Right forelimb (tissue), 1 donor: ENCODE results near the gene EIF3M.
"Not testable (repeated sequence)": the region's sequence is repeated elsewhere in the genome, so short reads cannot be mapped to it uniquely, and the experiment has no call there.

Experiments used
- DNase-seq: peaks from one replicate; pipeline ENCODE4 v3.0.0-alpha.2; 2018

The EIF3M gene

DNA sequence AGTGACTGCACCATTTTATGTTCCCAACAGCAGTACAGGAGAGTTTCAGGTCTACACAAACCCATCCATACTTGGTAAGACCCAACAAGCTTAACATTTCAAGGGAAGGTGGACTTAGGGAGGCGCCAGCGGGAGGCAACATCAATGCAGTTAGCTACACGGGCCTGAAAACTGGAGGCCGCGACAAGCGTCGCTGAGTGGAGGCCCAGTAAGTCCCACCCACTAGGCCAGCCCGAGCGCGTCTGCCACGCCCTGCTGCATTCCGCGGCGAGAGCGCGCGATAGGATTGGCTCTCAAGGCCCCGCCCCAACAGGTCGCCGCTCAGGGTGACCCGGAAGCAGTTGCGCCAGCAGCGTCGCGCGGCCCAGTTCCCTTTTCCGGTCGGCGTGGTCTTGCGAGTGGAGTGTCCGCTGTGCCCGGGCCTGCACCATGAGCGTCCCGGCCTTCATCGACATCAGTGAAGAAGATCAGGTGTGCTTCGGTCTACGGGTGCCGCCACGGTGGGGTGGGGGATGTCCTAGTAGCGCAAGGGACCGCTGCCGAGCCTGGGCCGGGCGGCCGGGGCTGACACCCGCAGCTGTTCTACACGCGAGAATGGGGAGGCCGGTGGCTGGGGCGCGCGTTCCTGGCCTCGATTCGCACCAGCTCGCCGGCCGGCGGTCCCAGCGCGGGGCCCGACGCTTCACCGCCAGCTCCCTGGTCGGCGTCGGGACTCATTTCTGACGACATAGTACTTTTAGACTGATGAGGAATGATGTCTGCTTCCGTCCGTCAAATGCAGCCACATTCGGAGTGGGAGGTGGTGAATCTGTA is at the start of gene EIF3M:
Gene EIF3M, plus strand, starts transcription at position 373 of the 813 bp plus-strand sequence. Its CDS starts 57 bp downstream, at position 430.
- peak; percentile 97 for DNase-seq

DNA sequence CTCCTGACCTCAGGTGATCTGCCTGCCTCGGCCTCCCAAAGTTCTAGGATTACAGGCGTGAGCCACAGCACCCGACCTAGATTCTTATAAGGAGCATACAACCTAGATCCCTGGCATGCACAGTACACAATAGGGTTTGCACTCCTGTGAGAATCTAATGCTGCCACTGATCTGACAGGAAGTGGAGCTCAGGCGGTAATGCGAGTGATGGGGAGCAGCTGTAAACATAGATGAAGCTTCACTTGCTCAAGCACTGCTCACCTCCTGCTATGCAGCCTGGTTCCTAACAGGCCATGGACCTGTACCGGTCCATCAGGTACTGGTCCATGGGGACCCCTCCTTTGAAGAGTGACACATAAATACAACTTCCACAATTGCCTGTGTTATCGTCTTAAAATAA is 44.8 kb upstream of the EIF3M start:
- DNase-seq: no peak

DNA sequence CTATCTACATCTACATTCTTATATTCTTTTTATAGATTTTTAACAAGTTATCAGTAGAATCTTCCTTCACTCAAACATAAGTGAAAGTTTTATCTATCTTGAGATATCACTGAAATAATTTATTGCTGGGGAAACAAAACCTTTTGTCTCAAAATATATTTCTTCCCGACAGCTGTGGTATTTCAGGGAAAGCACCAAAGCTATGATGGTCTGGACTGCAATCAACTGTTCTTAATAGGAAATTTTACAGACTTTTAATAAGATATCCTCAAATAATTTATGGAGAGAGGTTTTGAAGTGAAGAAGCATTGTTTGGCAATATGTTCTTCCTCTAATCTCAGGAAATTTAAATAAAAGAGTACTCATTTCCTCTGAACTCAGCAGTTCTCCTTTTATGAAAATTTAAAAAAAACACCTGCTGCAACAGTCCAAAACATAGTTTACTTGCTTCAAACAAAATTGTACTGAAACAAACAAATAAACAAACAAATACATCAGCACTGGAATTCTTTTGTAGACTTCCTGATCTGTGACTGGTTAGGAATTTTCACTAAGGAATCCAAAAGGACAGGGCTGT is 33.9 kb upstream of the EIF3M start:
- DNase-seq: no peak

DNA sequence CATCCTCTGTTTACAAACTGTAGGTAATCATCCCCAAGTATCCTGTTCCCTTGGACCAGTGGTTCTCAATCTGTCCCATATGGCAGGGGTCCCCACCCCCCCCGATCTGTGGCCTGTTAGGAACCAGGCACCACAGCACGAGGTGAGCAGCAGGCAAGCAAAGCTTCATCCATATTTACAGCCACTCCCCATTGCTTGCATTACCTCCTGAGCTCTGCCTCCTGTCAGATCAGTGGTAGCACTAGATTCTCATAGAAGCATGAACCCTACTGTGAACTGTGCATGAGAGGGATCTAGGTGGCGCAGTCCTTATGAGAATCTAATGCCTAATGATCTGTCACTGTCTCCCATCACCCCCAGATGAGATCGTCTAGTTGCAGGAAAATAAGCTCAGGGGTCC is 33.4 kb upstream of the EIF3M start:
- no peak for DNase-seq

DNA sequence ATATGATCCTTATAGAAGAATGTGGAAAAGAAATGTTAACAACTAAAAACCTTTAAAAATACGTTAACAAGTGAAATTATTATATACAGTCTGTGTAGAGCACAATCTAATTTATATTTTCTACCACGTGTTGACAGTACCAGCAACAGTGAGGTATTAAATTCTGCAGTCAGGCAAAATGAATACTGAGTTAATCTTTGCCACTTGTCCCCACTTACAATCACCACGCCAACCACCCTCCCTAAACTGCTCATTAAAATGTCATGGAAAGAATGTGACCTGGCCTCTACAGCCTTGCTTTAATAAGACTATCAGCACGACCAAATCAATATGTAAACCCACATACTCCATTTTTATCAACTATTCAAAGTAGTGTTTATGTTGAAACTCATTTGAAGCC is 28.5 kb upstream of the EIF3M start:
- DNase-seq: no peak

DNA sequence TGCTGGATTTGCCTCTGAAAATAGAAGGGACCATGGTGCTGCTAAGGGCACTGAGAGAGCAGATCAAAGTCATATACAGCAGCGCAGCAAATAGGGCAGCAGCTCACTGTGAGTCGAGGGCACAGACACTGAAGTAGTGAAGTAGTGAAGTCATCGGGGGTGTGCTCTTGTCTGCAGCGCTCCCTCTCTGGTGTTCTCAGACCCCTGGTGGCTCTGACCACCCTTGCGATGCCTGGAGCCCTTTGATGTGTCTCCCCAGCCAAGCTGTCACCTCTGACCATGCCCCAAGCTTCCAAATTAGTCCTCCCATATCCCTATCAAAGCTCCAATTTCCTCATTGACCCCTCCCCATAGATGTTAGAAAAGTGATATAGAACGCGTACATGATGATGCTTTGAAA is 27.7 kb upstream of the EIF3M start:
- DNase-seq: no peak

DNA sequence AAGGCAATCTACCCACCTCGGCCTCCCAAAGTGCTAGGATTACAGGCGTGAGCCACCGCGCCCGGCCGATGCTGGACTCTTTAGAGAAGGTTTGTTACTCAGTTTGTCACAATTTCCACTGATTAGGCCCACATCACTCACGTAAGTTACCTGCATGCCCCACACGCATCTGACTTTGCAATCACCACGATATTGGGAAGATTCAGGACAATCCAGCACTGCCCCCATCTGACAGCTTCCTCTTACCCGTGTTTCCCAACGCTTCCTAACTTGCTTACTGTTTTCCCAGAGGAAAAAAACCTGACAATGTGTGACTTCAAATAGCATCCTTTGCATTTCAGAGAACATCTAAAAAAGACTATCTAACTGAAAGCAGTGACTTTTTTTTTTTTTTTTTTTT is 21.8 kb upstream of the EIF3M start:
- no peak for DNase-seq

DNA sequence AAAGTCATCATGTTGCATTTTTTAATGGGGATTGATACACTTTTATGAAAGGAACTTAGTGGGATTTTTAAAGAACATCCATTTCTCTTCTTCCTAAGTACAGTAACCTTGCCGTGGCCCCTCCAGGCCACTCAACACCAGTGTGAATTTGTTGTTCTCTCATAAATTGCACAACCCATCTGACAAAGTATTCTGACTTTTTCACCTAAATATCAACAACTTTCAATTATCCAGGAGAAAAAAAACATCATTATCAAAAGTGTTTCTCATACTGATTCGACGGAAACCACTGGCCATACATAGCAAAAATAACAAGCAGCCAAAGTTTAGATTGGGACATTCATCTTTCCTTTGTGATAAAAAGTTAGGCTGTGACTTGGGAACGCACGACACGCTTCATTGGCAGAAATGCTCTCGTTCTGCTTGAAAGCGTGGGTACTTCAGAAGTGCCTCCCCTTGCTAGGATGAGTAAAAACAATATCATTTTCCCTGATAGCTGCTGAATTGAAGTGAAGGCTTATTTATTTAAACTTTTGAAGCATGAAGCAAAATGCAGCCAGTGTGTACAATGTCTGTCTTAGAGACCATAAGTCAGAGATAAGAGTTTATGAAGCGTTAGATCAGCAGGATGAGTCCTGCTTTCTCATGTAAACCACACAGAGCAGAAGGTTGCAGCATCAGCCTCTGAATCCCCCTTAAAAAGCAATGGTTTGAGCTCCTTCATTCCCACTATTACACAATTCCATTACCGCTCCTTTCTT is 20.6 kb upstream of the EIF3M start:
- no peak for DNase-seq

DNA sequence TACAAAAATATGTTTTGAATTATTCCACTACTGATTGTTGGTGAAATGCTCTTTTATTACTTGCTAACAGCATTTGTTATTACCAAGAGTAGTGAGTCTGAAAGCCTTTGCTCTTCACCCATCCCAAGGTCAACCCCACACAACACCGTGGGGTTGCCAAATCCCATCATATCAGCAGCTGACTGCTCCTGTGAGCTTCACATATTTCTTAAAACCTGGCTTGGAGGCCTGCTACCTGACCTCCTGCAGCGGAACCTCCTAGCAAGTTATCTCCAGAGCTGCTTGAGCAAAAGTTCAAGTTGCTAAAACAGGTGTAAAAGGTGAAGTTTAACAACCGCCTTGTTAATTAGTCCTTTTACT is 20.1 kb upstream of the EIF3M start:
- no peak for DNase-seq

DNA sequence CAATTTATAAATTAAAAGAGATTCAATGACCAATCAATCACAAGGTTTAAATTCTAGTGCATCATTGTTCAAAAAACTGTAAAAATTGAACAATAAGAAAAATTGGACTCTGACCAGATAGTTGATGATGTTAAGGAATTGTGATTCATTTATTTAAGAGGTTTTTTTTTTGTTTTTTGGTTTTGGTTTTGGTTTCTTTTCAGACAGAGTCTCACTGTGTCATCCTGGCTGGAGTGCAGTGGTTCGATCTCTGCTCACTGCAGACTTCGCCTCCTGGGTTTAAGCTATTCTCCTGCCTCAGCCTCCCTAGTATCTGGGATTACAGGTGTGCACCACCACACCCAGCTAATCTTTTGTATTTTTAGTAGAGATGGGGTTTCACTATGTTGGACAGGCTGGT is 17.1 kb upstream of the EIF3M start:
- DNase-seq: no peak

DNA sequence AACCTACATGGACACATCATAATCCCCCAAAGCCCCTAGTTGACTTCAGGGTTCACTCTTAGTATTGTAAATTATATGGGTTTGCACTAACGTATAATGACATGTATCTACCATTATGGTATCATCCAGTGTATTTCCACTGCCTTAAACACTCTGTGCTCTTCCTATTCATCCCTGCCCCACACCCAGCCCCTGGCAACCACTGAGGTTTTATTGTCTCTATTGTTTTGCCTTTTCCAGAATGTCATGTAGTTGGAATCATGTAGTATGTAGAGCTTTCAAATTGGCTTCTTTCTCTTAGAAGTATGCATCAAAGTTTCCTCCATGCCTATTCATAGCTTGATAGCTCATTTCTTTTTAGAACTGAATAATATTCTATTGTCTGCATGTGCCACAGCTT is 16.5 kb upstream of the EIF3M start:
- no peak for DNase-seq

DNA sequence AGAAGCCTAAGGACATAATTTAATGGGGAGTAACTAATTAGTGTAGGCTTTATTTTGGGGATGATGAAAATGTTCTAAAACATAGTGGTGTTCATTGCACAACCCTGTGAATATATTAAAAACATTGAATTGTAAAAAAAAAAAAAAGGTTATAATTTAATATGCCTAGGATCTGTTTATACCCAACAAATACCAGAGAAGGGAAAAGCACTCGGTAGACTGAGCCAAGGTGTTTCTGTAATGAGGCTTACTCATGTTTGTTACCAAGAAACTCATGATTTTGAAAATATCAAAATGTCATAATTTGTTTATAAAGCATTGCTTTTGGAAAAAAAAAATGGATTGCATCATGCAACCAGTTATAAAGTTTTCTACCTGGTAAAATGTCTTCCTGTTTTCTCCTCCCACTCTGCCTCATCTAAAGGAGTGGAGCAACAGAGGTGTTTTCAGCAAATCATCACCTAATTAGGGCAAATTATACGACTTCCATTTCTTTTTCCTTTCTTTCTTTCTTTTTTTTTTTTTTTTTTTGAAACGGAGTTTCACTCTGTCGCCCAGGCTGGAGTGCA is 14.2 kb upstream of the EIF3M start:
- DNase-seq: no peak

DNA sequence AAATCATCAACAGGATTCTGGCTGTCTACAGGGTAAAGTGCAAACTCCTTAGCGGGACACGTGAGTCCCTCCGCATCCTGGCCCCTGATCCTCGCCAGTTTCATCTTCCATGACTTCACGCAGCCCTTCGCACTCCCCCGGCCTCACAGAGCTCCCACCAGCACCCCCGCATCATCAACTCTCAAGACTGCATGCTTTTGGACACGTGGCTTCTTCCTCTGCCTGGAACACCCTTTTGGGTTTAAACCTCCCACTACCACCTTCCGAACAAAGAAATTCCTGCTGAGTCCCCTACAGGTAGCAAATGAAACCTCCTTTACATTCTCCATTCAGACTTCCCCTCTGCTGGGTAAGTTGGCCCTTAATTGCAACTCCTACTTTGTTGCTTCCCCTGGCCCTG is 12.6 kb upstream of the EIF3M start:
- DNase-seq: no peak

DNA sequence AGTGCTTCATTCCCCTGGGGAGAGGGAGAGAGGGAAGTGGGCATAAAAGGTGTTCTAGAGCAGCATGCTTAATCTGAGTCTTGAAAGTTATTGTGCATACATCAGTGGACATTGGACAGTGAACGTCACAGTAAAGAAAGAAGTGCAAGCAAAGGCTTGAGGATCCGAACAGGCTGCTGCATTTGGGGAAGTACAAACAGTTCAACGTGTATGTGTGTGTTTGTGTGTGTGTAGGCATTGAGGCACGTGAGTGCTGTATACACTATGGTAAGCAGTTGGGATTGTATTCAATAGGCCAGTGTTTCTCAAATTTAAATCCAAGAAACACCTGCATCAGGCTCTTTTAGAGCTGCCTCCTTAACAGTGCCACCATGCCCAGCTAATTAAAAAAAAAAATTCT is 10.4 kb upstream of the EIF3M start:
- DNase-seq: no peak

DNA sequence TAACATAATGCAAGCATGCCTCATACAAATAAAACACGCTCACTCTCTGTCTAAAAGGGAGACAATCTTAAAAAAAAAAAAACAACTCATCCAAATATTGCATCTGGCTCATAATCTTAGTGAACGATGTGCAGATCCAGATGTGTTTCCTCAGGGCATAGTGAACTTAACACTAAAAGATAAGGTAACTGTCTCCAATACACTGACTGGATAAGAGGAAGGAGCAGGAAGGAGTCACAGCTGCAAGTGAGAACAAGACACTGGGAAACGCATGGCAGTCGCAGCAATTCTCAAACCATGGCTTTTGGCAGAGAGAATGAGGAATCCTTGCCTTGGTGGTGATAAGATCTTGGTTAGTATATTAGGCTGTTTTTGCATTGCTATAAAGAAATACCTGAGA is 9.2 kb upstream of the EIF3M start:
- no peak for DNase-seq

DNA sequence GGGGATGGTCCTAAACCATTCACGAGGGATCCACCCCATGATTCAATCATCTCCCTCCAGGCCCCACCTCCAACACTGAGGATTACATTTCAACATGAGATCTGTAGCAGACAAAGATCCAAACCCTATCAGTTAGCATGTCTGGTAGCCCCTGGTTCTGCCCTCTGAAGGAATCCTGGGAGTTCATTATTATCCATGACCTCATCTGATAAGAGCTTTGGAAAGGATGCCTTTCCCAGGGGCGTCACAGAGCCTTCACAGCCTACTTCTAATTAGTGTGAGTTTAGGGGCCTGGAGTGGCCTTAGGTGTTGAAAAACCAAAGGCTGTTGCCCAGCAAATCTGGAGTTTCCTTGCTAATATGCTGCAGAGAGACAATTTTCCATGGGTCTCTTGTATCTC is 8.6 kb upstream of the EIF3M start:
- no peak for DNase-seq

DNA sequence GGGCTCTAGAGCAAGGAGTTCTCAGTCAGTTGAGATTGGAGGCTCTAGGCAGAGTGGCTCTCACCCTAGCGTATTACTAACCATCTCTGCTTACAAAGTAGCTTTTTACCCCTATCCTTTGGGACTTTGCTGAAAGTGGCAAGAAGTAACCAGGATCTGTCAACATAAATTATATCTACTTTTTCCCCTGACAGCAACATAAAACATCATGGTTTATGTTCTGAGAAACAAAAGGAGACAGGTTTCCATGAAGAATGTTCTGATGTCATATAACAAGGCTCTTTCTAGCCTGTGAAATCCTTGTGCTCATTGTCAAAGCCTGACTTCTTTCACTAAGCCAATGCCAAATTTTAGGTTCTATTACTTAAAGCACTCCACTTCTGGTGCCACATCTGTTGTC is 7.2 kb upstream of the EIF3M start:
- DNase-seq: no peak

DNA sequence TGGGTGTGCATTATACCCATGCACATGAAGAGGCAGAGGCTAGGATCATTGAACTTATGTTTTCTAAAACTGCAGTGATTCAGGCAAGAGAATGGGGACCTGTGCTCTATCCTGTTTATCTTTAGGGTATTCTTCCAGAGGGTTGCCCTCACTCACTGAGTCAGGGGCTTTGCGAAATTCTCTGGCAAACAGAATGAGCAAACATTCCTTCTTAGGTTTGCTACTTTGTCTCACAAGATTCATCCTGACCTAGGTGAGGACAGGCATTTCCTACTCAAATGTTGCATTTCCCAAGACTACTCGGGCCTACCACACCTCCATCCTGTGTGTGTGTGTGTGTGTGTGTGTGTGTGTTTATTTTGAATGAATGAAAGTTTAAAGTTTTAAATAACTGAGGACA is 2.7 kb upstream of the EIF3M start:
- no peak for DNase-seq

DNA sequence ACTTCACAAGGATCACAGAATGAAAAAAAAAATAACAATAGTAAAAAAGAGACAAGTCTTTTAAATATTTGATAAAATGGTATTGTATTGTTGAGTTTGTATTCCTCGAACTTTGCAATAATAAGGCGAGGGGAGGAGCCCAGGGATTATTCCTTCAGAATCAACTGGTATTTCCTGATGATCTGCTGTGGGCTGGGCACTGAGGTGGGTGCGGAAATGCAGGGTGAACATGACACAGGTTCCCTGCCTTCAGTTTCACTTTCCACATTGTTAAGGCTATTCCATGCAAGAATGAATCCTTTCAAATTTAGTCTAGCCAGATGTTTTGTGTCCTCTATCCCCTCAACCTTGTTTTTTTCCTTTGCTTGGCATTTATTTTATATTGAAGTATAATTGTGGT is 2.1 kb upstream of the EIF3M start:
- no peak for DNase-seq

DNA sequence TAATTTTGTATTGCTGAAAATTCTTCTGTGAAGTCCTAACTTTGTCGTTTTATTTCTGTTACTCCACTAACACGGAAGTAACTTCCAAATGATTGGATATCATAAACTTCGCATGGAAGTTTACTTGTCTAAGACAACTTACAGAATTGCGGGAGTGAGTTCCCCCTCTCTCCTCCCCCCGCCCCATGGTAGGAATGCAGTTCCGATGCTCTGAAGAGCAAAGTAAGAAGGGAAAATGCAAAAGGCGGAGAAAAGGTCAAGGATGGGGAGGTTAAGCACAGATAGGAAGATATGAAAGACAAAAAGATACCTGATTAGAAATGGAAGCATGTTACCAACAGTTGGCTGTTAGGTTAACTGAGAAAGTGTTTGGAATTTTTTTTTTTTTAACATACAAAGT is 1.3 kb downstream of the EIF3M start:
- DNase-seq: no peak

DNA sequence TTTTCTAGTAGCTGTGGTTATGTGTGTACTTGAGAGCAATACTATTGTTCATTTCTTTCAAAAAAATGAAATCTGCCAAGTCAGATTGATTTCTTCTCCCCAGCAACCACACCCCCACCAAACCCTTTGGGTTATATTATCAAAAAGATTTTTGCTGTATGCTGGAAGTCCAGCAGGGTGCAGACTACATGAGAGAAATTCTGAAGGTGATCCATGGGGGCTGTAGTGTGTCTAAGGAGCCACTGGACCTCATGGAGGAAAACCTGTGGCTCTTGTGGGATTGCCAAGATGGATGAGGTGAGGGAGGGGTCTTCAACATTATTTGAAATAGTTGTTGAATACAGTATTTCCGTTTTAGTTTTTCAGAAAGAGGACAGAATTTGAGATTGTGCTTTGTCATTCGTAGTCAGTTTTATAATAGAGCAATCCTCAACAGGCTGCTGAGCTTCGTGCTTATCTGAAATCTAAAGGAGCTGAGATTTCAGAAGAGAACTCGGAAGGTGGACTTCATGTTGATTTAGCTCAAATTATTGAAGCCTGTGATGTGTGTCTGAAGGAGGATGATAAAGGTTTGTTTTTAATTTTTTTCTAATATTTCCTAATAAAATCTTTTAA is 3.1 kb downstream of the EIF3M start:
- no peak for DNase-seq

DNA sequence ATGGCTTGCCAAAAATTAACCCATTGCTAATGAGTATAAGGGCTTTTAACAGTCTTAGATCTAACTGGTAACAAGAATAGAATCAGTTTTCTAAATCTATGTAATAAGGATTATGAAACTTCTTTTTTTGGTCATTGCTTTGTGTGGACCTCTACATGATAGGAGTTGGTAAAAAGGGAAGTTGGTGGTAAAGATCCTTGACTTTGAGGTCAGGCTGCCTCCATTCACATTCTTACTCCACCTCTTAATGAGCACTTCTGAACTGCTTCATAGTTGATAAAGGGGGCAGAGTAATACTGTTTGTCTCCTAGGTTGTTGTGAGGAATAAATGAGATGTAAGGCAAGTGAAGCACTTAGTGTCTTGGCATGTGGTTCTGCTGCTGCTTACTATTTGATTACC is 10.6 kb downstream of the EIF3M start:
- no peak for DNase-seq

DNA sequence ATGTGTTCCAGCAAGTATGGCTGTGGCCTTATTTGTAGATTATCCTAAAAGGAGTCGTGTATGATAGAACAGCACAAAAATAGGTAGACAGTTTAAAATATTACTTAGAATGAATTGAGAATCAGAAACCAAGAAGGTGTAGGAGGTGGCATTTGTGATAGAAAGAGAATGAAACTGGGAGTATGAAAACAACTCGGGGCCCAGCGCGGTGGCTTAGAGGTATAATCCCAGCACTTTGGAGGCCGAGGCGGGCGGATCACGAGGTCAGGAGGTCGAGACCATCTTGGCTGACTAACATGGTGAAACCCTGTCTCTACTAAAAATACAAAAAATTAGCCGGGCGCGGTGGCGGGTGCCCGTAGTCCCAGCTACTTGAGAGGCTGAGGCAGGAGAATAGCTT is 12.5 kb downstream of the EIF3M start:
- not testable (repeated sequence) for DNase-seq

DNA sequence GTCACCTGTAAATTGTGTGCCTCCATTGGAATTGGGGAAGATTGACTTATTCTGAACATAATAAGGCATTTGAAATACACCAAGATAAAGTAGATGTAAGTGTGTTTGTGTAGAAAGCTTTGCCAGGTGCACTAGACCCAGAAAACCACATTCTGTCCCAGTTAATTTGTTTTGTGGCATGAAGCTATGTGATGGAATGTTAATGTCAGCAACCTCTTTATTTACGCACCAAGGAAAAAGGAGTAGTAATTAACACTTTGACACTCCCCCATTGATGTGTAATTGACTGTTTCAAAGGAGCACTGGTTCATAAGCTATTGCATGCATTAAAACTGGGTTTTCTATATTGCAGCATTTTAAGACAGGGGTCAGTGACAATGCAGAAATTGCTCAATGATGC is 14.3 kb downstream of the EIF3M start:
- no peak for DNase-seq
